ENCODE results near the gene KIF1A. TPM values are rescaled to one million over a fixed set of nuclear protein-coding genes. Genes with fewer than 3 reads are reported as not detected.
A peak's percentile ranks its signal among the peaks of the same experiment; 100 is the strongest.

Gene KIF1A
- total RNA-seq, 8 experiments from 2014 or later: 0.36 to 180 (median 118) TPM

- WGBS, 10 experiments: no CpG with 5 or more reads among the region's 5 CpGs
- no peak overlapping the region for H3K27ac ChIP-seq
- no peak overlapping the region for H3K4me3 ChIP-seq
- no peak for ATAC-seq (replicated peaks in 6 of 8)
- no peaks in the 10 kb centered on the region for H3K4me1 ChIP-seq (replicated peaks in 1 of 2)
- in situ Hi-C loops (cut with MboI; ENCODE audit: low pct_unique_long_range_greater_than_20kb in 2 of 9, low sequenced_read_pairs in 9 of 9, unreplicated experiment in 9 of 9): no loop called here
These were observed 87.8 kb downstream of the KIF1A start for GRCh38 chr2:240732184-240732583.

GRCh38 chr2:240731178-240731545 lies 88.9 kb downstream of the KIF1A start:
- ATAC-seq (replicated peaks in 6 of 8): peak in 3 of 8 experiments; percentile 20 to 36 (median 25)
- 86% methylated on average over 1 of the region's 9 CpGs; no CpG with 5 or more reads in 9 of the 10 experiments for WGBS, 10 experiments
- in situ Hi-C loops (cut with MboI; ENCODE audit: low pct_unique_long_range_greater_than_20kb in 2 of 9, low sequenced_read_pairs in 9 of 9, unreplicated experiment in 9 of 9): no loop called here
- Histone ChIP-seq H3K4me3 (no peak overlapping the region), H3K4me1 (replicated peaks in 1 of 2) (no peaks in the 10 kb centered on the region), H3K27ac (no peak overlapping the region)

GRCh38 chr2:240730501-240731177 lies 89.4 kb downstream of the KIF1A start:
- Histone ChIP-seq H3K4me1 (replicated peaks in 1 of 2) (no peaks in the 10 kb centered on the region), H3K27ac (no peak overlapping the region), H3K4me3 (no peak overlapping the region)
- 0 to 100% (median 60%) methylated on average over 1 to 3 of the region's 10 CpGs; no CpG with 5 or more reads in 5 of the 10 experiments for WGBS, 10 experiments
- in situ Hi-C loops (cut with MboI; ENCODE audit: low pct_unique_long_range_greater_than_20kb in 2 of 9, low sequenced_read_pairs in 9 of 9, unreplicated experiment in 9 of 9): no loop called here
- ATAC-seq (replicated peaks in 6 of 8): peak in 3 of 8 experiments; percentile 56 to 83 (median 73)

GRCh38 chr2:240728827-240729226 lies 91.2 kb downstream of the KIF1A start:
- ATAC-seq (replicated peaks in 6 of 8): peak in 1 of 8 experiments; percentile 15
- Histone ChIP-seq H3K4me3 (no peak overlapping the region), H3K4me1 (replicated peaks in 1 of 2) (no peaks in the 10 kb centered on the region), H3K27ac (no peak overlapping the region)
- in situ Hi-C loops (cut with MboI; ENCODE audit: low pct_unique_long_range_greater_than_20kb in 2 of 9, low sequenced_read_pairs in 9 of 9, unreplicated experiment in 9 of 9): no loop called here
- WGBS, 10 experiments: 14 to 100% (median 90%) methylated on average over 1 to 2 of the region's 7 CpGs; no CpG with 5 or more reads in 7 of the 10 experiments

- Histone ChIP-seq H3K27ac (no peak overlapping the region), H3K4me3 (no peak overlapping the region), H3K4me1 (replicated peaks in 1 of 2) (no peaks in the 10 kb centered on the region)
- WGBS, 10 experiments: 40 to 100% (median 88%) methylated on average over 1 to 7 of the region's 10 CpGs; no CpG with 5 or more reads in 3 of the 10 experiments
- in situ Hi-C loops (cut with MboI; ENCODE audit: low pct_unique_long_range_greater_than_20kb in 2 of 9, low sequenced_read_pairs in 9 of 9, unreplicated experiment in 9 of 9): no loop called here
- no peak for ATAC-seq (replicated peaks in 6 of 8)
These were observed 91.7 kb downstream of the KIF1A start for GRCh38 chr2:240728361-240728760.

GRCh38 chr2:240727913-240728312 lies 92.1 kb downstream of the KIF1A start:
- in situ Hi-C loops (cut with MboI; ENCODE audit: low pct_unique_long_range_greater_than_20kb in 2 of 9, low sequenced_read_pairs in 9 of 9, unreplicated experiment in 9 of 9): no loop called here
- Histone ChIP-seq H3K4me3 (no peak overlapping the region), H3K27ac (no peak overlapping the region), H3K4me1 (replicated peaks in 1 of 2) (no peaks in the 10 kb centered on the region)
- no peak for ATAC-seq (replicated peaks in 6 of 8)
- WGBS, 10 experiments: 82 to 100% (median 97%) methylated on average over 1 to 5 of the region's 15 CpGs; no CpG with 5 or more reads in 5 of the 10 experiments

GRCh38 chr2:240727439-240727838 lies 92.6 kb downstream of the KIF1A start:
- 46 to 92% (median 78%) methylated on average over 4 to 11 of the region's 14 CpGs; no CpG with 5 or more reads in 6 of the 10 experiments for WGBS, 10 experiments
- Histone ChIP-seq H3K27ac (no peak overlapping the region), H3K4me1 (replicated peaks in 1 of 2) (no peaks in the 10 kb centered on the region), H3K4me3 (no peak overlapping the region)
- in situ Hi-C loops (cut with MboI; ENCODE audit: low pct_unique_long_range_greater_than_20kb in 2 of 9, low sequenced_read_pairs in 9 of 9, unreplicated experiment in 9 of 9): no loop called here
- no peak for ATAC-seq (replicated peaks in 6 of 8)

- 0 to 100% (median 78%) methylated on average over 1 to 7 of the region's 14 CpGs; no CpG with 5 or more reads in 4 of the 10 experiments for WGBS, 10 experiments
- ATAC-seq (replicated peaks in 6 of 8): no peak
- in situ Hi-C loops (cut with MboI; ENCODE audit: low pct_unique_long_range_greater_than_20kb in 2 of 9, low sequenced_read_pairs in 9 of 9, unreplicated experiment in 9 of 9): no loop called here
- H3K27ac ChIP-seq: no peak overlapping the region
- H3K4me1 ChIP-seq (replicated peaks in 1 of 2): no peaks in the 10 kb centered on the region
- H3K4me3 ChIP-seq: no peak overlapping the region
These were observed 93.1 kb downstream of the KIF1A start for GRCh38 chr2:240726876-240727275.

GRCh38 chr2:240725671-240726070 lies 94.3 kb downstream of the KIF1A start:
- Histone ChIP-seq H3K4me3 (no peak overlapping the region), H3K4me1 (replicated peaks in 1 of 2) (no peaks in the 10 kb centered on the region), H3K27ac (no peak overlapping the region)
- ATAC-seq (replicated peaks in 6 of 8): peak in 1 of 8 experiments; percentile 3
- in situ Hi-C loops (cut with MboI; ENCODE audit: low pct_unique_long_range_greater_than_20kb in 2 of 9, low sequenced_read_pairs in 9 of 9, unreplicated experiment in 9 of 9): no loop called here
- WGBS, 10 experiments: 50 to 92% (median 52%) methylated on average over 2 to 7 of the region's 7 CpGs; no CpG with 5 or more reads in 7 of the 10 experiments

GRCh38 chr2:240725266-240725665 lies 94.8 kb downstream of the KIF1A start:
- no peak overlapping the region for H3K27ac ChIP-seq
- in situ Hi-C loops (cut with MboI; ENCODE audit: low pct_unique_long_range_greater_than_20kb in 2 of 9, low sequenced_read_pairs in 9 of 9, unreplicated experiment in 9 of 9): no loop called here
- no peaks in the 10 kb centered on the region for H3K4me1 ChIP-seq (replicated peaks in 1 of 2)
- 57 to 100% (median 83%) methylated on average over 1 to 3 of the region's 12 CpGs; no CpG with 5 or more reads in 6 of the 10 experiments for WGBS, 10 experiments
- no peak for ATAC-seq (replicated peaks in 6 of 8)
- H3K4me3 ChIP-seq: no peak overlapping the region

GRCh38 chr2:240724431-240724830 lies 95.6 kb downstream of the KIF1A start:
- H3K4me3 ChIP-seq: no peak overlapping the region
- 100% methylated on average over 1 of the region's 10 CpGs; no CpG with 5 or more reads in 9 of the 10 experiments for WGBS, 10 experiments
- H3K4me1 ChIP-seq (replicated peaks in 1 of 2): no peaks in the 10 kb centered on the region
- no peak for ATAC-seq (replicated peaks in 6 of 8)
- in situ Hi-C loops (cut with MboI; ENCODE audit: low pct_unique_long_range_greater_than_20kb in 2 of 9, low sequenced_read_pairs in 9 of 9, unreplicated experiment in 9 of 9): no loop called here
- H3K27ac ChIP-seq: no peak overlapping the region

GRCh38 chr2:240723851-240724250 lies 96.2 kb downstream of the KIF1A start:
- in situ Hi-C loops (cut with MboI; ENCODE audit: low pct_unique_long_range_greater_than_20kb in 2 of 9, low sequenced_read_pairs in 9 of 9, unreplicated experiment in 9 of 9): no loop called here
- Histone ChIP-seq H3K27ac (no peak overlapping the region), H3K4me1 (replicated peaks in 1 of 2) (no peaks in the 10 kb centered on the region), H3K4me3 (no peak overlapping the region)
- 20 to 100% (median 100%) methylated on average over 1 to 2 of the region's 9 CpGs; no CpG with 5 or more reads in 7 of the 10 experiments for WGBS, 10 experiments
- ATAC-seq (replicated peaks in 6 of 8): no peak

- in situ Hi-C loops (cut with MboI; ENCODE audit: low pct_unique_long_range_greater_than_20kb in 2 of 9, low sequenced_read_pairs in 9 of 9, unreplicated experiment in 9 of 9): no loop called here
- Histone ChIP-seq H3K4me1 (replicated peaks in 1 of 2) (no peaks in the 10 kb centered on the region), H3K27ac (no peak overlapping the region), H3K4me3 (no peak overlapping the region)
- peak in 3 of 8 experiments; percentile 2 to 70 (median 7) for ATAC-seq (replicated peaks in 6 of 8)
- WGBS, 10 experiments: 0 to 97% (median 92%) methylated on average over 1 to 8 of the region's 32 CpGs; no CpG with 5 or more reads in 5 of the 10 experiments
These were observed 97.0 kb downstream of the KIF1A start for GRCh38 chr2:240722796-240723735.
